Stimulated activated CD4-positive, alpha-beta T cell treated with anti-CD3 and anti-CD28 coated beads, Interleukin-4, amount 100 ng/mL, for 24 hours (primary cell): Measurements from ENCODE around the gene PEX14.

Experiments used
- DNase-seq: peaks from one replicate; pipeline ENCODE4 v3.0.0-alpha.2; 2020

PEX14 gene

DNA sequence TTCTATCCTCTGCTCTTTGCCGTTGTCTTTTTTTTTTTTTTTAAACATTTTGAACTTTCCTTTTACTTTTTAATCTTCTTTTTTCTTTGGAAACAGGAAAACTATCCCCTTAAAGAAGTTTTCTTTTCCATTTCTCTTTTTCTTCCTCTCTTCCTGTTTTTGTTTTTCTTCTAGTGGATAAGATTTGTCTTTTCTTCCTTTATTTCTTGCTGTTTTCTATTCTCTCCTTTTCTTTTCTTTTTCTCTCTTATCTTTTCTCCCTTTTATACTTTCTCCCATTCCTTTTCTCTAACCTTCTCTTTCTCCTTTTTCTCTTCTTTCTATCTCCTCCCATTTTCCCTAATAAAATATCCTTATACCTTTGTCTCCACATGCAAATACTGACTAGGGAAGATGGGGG lies 46.2 kb downstream of the PEX14 start:
- DNase-seq = no peak

GRCh38 chr1:10521537-10522157 lies 46.9 kb downstream of the PEX14 start:
- no peak for DNase-seq

DNA sequence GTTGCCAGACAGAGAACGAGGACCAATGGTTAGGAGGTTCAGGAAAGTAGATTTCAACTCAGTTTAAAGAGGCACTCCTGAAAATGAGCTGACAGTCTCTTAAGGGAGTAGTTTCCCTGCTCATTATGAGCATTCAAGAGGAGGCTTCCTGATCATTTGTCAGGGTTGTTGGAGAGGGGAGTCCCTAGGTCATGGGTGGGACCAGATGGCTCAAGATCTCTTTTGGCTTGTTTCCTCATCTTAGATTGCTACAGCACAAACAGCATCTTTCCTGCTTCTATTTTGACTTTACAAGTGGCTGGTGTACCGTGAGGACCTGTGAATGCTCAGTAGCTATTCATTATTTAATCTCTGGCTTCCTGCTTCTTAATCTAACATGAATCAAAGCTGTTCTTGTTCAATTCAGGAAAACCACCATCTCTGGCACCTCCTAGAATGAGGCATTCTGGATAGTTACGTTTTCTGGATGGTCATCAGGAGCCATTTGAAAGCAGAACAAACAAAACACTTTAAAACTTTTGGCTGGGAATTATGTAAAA lies 47.6 kb downstream of the PEX14 start:
- no peak for DNase-seq

DNA sequence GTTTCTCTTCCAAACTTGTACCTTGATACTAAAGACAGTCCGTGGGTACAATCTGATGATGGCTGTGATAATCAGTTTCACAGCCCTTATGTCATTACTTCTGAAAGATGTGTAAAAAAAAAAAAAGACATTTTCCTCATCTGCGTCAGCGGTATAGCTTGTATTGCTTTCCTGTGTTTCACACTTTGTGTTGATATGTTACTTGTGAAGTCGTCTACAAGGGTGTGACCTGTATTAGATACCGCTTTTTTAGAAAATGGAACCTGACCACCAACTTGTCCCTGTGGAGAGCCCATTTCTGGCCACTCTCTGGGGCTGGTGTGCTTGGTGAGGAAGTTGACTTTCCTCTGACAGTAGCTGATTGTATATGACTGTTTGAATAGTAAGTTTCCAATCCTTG lies 50.5 kb downstream of the PEX14 start:
- DNase-seq = no peak

DNA sequence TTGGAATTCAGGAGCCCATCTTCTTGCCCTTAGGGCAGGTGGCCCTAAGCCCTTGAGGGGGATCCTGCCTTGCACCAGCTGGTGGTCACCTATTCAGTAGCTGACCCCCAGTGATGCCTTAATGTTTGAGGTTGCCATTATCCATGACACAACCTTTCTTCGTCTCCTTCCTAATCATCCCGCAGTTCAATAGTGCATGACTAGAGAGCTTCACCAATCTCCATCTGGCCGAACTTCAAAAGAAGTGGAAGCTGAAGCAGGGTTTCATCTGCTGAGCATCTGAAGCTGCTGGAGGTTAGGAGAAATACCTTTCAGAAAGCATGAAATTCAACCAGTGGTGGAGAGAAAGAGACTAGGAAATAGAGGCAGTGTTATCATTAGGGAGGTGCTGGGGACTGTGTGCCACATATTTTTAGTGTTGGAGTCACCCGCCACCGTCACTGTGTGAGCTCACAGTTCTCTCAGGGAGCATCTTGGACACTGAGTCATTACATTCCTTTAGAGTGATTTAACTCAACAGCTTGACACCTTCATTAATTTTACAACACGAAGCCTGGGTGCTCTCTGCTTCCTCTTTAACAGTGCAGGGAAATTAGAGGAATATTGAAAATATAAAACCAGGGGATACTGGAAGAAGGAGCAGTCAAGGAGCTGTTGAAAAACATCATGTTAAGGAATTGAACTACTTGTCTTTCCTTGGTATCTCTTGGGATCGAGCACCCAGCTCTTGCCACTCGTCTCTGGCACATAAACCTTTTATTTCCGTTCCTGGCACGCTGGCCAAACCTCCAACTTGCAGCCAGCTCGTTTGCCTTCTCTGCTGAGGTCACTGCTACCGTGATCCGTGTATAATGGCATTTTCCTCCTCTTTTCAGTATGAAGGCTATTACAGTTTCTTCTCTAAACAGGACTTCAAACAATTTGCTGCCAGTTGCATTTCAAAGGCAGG lies 53.6 kb downstream of the PEX14 start:
- no peak for DNase-seq

GRCh38 chr1:10529091-10529490 lies 54.3 kb downstream of the PEX14 start:
- no peak for DNase-seq

DNA sequence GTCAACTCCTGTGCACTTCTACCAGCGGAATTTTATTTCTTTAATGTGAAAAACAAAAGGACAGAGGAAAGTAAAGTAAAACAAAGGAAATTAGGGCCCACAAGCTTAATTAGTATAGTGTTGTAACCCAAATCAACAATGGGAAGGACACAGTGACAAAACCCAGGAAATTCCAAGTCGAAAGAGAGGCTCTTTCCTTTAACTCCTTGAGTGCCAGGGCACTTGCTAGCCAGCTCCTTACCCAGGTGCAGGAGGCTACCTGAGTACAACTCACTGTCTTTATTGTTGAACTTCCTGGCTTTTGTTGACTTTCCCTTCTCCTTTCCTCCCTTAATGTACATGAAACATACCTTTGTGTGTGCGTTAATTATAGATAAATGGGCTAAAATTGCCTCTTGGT lies 55.0 kb downstream of the PEX14 start:
- no peak for DNase-seq

DNA sequence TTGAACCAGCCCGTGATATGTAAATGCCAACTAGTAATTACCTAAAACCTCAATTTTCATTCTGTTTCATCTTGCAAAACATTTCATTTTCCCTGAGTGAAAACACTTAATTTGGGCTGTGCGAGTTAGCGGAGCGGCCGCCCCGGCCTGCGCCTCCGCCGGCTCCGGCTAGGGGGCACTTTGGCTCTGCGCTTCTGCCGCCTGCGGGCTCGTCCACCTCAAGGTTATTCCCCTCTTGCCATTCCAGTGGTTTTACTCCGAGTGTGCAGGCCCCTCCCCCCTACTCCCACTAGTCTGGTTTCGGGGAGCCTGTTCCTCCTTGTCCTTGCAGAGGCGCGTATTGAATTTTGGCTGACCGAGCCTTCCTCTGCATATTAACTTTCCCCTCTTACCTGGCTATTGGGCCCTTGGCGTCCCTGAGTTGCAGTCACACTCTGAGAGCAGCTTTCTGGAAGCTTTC lies 55.6 kb downstream of the PEX14 start:
- DNase-seq = no peak

DNA sequence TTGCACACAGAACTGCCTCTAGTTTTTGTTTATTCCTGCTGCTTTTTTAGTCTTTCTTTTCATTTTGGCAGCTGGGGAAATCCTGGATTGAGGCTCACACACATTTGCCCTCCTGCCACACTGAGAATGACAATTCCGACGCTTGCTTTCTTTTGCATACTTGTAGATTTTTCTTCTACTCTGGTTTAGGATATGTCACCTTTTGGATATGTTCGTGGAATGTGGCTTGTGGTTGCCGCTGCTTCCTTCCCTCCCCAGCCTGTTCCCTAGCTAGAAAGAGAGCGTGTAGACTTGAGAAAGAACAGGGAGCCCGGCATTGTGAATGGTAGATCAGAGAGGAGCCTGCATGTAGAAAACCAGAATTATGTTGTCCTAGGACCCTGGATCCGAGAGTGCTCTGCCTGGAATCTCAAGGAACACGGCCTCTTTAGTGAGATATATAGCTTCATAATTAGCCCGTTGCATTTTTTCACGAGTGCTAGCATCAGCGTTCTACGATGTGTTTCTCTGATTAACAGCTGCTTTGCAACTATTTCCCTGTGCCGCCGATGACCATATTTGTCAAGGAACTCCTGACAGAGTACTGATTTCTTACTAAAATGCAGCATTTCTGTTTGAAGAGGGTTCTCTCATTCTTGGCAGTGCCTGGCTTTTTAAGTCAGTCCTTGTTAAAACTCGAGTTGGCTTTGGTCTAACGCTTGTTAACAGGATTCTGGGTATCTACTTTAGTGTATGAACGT lies 56.2 kb downstream of the PEX14 start:
- no peak for DNase-seq

DNA sequence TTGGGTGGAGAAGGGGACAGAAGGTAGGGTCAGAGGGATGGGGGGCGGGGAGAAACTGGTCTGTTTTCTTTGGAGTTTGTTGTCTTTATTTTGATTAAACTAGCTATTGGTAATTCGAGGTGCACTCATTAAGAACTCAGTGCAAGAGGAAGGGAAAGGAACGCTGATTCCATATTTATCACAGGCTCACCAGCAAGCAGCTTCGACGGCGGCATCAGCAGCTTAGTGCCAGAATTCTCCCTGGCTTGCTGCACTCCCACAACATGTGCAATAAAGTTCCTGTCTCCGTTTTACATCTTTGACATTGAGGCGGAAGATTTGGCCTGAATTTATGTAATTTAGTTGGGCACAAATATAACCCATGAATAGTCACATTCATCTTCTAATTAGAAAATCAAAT lies 57.6 kb downstream of the PEX14 start:
- no peak for DNase-seq

GRCh38 chr1:10534519-10534918 lies 59.8 kb downstream of the PEX14 start:
- DNase-seq = no peak

GRCh38 chr1:10536133-10536770 lies 61.5 kb downstream of the PEX14 start:
- DNase-seq = no peak

GRCh38 chr1:10537082-10537766 lies 62.5 kb downstream of the PEX14 start:
- no peak for DNase-seq

GRCh38 chr1:10538646-10539355 lies 64.1 kb downstream of the PEX14 start:
- no peak for DNase-seq

DNA sequence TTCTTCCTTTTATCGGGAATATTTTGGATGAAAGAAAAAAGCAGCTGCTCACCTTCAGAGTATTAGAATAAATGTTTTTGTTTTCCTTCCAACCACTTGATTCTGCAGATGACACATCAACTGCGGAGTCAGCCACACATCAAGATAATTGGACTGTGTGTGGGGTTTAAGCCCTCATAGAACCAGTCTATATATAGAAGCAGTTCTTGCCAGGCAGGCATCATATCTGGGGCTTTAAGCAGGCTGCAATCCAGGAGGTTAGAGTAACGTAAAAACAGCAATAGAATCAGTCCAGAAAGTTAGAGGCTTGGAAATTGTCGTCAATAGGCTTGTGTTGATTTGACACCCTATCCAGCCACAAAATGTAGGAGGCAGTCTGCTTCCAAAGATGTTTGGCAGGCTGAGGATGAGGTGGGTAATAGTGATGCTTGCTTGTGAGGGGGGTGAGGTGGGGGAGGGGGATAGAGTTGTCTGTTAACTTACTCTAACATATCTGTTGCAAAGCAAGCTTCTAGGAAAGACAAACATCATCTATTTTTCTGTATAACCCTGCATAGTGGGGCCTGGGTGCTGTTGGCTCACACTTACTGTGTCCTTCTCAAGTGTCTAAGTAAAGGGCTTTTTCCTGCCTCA lies 64.8 kb downstream of the PEX14 start:
- DNase-seq = no peak

- no peak for DNase-seq
Measured at GRCh38 chr1:10540277-10541005, 65.7 kb downstream of the PEX14 start.

GRCh38 chr1:10541286-10541685 lies 66.5 kb downstream of the PEX14 start:
- DNase-seq = no peak

DNA sequence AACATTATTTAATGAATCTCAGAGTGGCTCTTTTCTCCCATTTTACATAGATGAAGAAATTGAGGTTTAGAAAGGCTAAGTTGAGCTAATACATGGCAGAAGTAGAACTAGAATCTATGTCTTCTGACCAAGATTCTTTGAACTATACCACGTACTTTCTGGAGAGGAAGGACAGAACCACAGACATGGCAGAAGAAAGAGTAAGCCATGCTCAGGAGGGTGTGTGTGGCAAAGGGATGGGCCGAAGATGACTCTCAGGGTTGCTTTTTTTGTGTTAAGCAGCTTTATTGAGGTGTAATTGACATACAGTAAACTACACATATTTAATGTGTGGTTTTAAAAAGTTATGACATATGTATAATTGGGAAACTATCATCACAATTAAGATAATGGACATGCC lies 69.5 kb downstream of the PEX14 start:
- no peak for DNase-seq

GRCh38 chr1:10546896-10547295 lies 72.1 kb downstream of the PEX14 start:
- no peak for DNase-seq
